DND-41 (cell line): ENCODE data around the gene FOS.

Experiments used
- ATAC-seq: fragments of 200-7000 bp; cut with Tn5 transposase; 3 replicates; pipeline ENCODE4 v1.9.1; 2021; ENCODE audit warnings: low read depth; ENCODE audit not compliant: insufficient read depth
- DNase-seq: peaks from one replicate; pipeline ENCODE4 v3.0.0-alpha.2; 2020
- H2AFZ ChIP-seq: 2 replicates; pipeline ENCODE4 v1.6.0; 2012; ENCODE audit warnings: low read depth, low read length
- H3K27ac ChIP-seq: 2 replicates; pipeline ENCODE4 v1.5.1; 2012; ENCODE audit warnings: low read length, inconsistent platforms
- H3K27me3 ChIP-seq: fragments of 200-600 bp; sonication (generic); 2 replicates; pipeline ENCODE4 v1.6.0; 2012; ENCODE audit warnings: low read length, mild to moderate bottlenecking, inconsistent platforms; ENCODE audit not compliant: insufficient read depth, poor library complexity
- H3K36me3 ChIP-seq: 2 replicates; pipeline ENCODE4 v1.5.1; 2012; ENCODE audit warnings: low read length, inconsistent platforms; ENCODE audit not compliant: insufficient read depth
- H3K4me1 ChIP-seq: 2 replicates; pipeline ENCODE4 v1.5.1; 2012; ENCODE audit warnings: mild to moderate bottlenecking, low read length; ENCODE audit not compliant: insufficient read depth
- H3K4me2 ChIP-seq: 2 replicates; pipeline ENCODE4 v1.6.0; 2012; ENCODE audit warnings: mild to moderate bottlenecking, moderate library complexity, low read length, inconsistent platforms; ENCODE audit not compliant: insufficient read depth
- H3K4me3 ChIP-seq, 2 experiments: fragments of 200-600 bp in 1 of 2; shearing (Covaris generic) in 1 of 2; 2 replicates each; pipeline ENCODE4 v1.5.1; 2012 to 2016; ENCODE audit warnings: inconsistent platforms in 2 of 2, low read length in 2 of 2, mild to moderate bottlenecking in 2 of 2, low read depth in 1 of 2, moderate library complexity in 1 of 2
- H3K79me2 ChIP-seq: 2 replicates; pipeline ENCODE4 v1.6.0; 2012; ENCODE audit warnings: low read length, inconsistent platforms; ENCODE audit not compliant: insufficient read depth
- H3K9ac ChIP-seq: 2 replicates; pipeline ENCODE4 v1.6.0; 2012; ENCODE audit warnings: low read depth, mild to moderate bottlenecking, inconsistent platforms, low read length, moderate library complexity
- H3K9me3 ChIP-seq: 2 replicates; pipeline ENCODE4 v1.5.1; 2012; ENCODE audit warnings: low read length, moderate library complexity, mild to moderate bottlenecking, inconsistent platforms; ENCODE audit not compliant: insufficient read depth, severe bottlenecking
- H4K20me1 ChIP-seq: 2 replicates; pipeline ENCODE4 v1.6.0; 2012; ENCODE audit warnings: low read length; ENCODE audit not compliant: insufficient read depth
- CTCF ChIP-seq: IDR thresholded peaks from 2 replicates; pipeline ENCODE4 v1.5.1; 2012; ENCODE audit warnings: borderline replicate concordance, low read length, moderate library complexity, mild to moderate bottlenecking; ENCODE audit not compliant: poor library complexity, severe bottlenecking; ENCODE audit errors: extremely low read depth
- EZH2 ChIP-seq: IDR thresholded peaks from 3 replicates; pipeline ENCODE4 v1.6.1; 2012; ENCODE audit warnings: borderline replicate concordance, low read depth, mild to moderate bottlenecking, moderate library complexity, low read length, inconsistent platforms; ENCODE audit not compliant: severe bottlenecking

FOS gene

DNA sequence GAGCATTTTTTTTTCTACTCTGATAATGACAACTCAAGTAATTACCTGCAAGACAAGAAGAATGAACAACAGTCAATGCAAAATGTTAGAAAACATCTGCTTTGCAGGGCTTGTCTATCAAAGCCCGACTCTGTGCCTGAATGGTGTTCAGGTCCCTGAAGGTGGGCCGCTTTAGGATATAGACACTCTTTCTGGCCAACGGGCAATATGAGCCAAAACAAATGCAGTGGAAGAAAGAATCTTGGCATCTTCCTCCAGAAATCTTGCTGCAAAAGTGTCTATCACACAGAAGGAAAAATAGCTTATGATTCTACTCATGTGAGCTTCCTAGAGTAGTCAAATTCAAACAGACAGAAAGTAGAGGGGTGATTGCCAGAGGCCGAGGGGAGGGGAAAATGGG lies 32.7 kb downstream of the FOS start:
- H3K79me2 ChIP-seq: no peaks in the 10 kb centered on the region
- H3K4me1 ChIP-seq: no peaks in the 10 kb centered on the region
- H3K9ac ChIP-seq: no peak overlapping the region
- H2AFZ ChIP-seq: no peak overlapping the region
- H3K9me3 ChIP-seq: no peaks in the 10 kb centered on the region
- no peak for DNase-seq
- H3K27me3 ChIP-seq: peaks cover 7% of the 10 kb centered on the region
- no peaks in the 10 kb centered on the region for H3K36me3 ChIP-seq
- no peaks in the 10 kb centered on the region for H4K20me1 ChIP-seq
- no peak overlapping the region for H3K27ac ChIP-seq
- no peak for ATAC-seq
- TF ChIP-seq CTCF: no peak
- TF ChIP-seq EZH2: no peak
- no peak overlapping the region for H3K4me2 ChIP-seq
- H3K4me3 ChIP-seq: no peak overlapping the region

GRCh38 chr14:75312341-75312740 lies 33.7 kb downstream of the FOS start:
- Histone ChIP-seq H3K9ac (no peak overlapping the region), H3K27me3 (peaks cover 7% of the 10 kb centered on the region), H3K4me2 (no peak overlapping the region), H3K36me3 (no peaks in the 10 kb centered on the region), H3K79me2 (no peaks in the 10 kb centered on the region), H4K20me1 (no peaks in the 10 kb centered on the region), H3K9me3 (no peaks in the 10 kb centered on the region), H3K4me3 (no peak overlapping the region), H2AFZ (no peak overlapping the region), H3K27ac (no peak overlapping the region), H3K4me1 (no peaks in the 10 kb centered on the region)
- no peak for DNase-seq
- ATAC-seq: no peak
- no peak for TF ChIP-seq EZH2
- no peak for TF ChIP-seq CTCF

- Histone ChIP-seq H3K27ac (no peak overlapping the region), H3K4me2 (no peak overlapping the region), H3K9ac (no peak overlapping the region), H3K27me3 (peaks cover 7% of the 10 kb centered on the region), H3K4me3 (no peak overlapping the region), H3K9me3 (no peaks in the 10 kb centered on the region), H3K4me1 (no peaks in the 10 kb centered on the region), H2AFZ (no peak overlapping the region), H3K36me3 (no peaks in the 10 kb centered on the region), H3K79me2 (no peaks in the 10 kb centered on the region), H4K20me1 (no peaks in the 10 kb centered on the region)
- TF ChIP-seq CTCF (no peak), EZH2 (no peak)
- ATAC-seq (no peak), DNase-seq (no peak)
Observed at GRCh38 chr14:75313294-75313693, 34.7 kb downstream of the FOS start.

DNA sequence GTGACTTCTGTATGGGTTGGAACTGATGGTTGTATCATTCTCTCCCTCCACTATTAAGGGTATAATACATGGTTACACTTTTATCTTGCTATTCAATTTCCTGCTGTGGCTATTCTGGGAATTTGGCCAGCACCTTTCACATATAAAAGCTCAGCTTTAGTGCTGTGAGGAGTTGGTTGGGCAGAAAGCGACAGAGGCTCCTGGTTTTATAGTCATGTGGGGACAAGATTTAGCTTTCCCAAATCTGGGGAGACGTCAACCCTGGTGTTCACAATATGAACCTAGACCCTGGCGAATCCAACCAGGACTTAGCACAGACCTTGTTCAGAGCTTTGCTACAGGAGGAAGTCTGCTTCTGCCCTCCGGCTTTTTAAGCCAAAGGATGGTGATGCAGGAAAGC lies 36.5 kb downstream of the FOS start:
- Histone ChIP-seq H2AFZ (no peak overlapping the region), H3K4me3 (no peak overlapping the region), H4K20me1 (no peaks in the 10 kb centered on the region), H3K36me3 (no peaks in the 10 kb centered on the region), H3K4me2 (no peak overlapping the region), H3K27me3 (peaks cover 10% of the 10 kb centered on the region), H3K9ac (no peak overlapping the region), H3K9me3 (no peaks in the 10 kb centered on the region), H3K79me2 (no peaks in the 10 kb centered on the region), H3K27ac (no peak overlapping the region), H3K4me1 (no peaks in the 10 kb centered on the region)
- ATAC-seq: no peak
- no peak for DNase-seq
- TF ChIP-seq CTCF: no peak
- no peak for TF ChIP-seq EZH2
